Stimulated activated CD8-positive, alpha-beta memory T cell treated with anti-CD3 and anti-CD28 coated beads, Interleukin-7, amount 100 ng/mL, for 48 hours (primary cell): ENCODE data around the gene FAM120A.

Experiments
- DNase-seq, 2 donors: peaks; one replicate each; pipeline ENCODE4 v3.0.0-alpha.2; 2020; ENCODE audit warnings: low read depth in 1 of 2; ENCODE audit errors: extremely low read depth in 1 of 2

The FAM120A gene

GRCh38 chr9:93592643-93593021, 141.1 kb downstream of the FAM120A start:
- no peak for DNase-seq

DNA sequence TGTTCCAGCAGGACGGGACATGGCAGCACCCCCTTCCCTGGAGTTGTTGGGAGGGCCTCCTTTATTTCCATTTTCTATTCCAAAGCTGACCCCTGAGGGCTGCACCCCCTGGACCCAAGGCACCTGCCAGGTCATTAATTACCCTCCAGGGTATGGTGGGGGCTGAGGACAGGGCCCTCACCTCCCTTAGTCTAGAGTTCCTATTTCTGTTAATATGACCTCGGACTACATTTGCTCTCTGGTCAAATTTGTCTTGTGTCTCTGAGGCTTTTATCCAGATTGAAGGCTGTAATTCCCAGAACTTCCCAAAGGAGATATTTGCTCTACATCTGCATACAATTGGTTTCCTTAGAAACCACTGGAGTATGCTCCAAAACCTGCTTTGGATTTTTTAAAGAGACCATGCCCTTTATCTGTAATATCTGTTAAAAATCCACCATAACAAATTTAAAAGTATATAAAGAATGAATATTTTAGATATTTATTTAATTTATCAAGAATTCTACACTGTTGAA, 141.7 kb downstream of the FAM120A start:
- DNase-seq, result no peak

DNA sequence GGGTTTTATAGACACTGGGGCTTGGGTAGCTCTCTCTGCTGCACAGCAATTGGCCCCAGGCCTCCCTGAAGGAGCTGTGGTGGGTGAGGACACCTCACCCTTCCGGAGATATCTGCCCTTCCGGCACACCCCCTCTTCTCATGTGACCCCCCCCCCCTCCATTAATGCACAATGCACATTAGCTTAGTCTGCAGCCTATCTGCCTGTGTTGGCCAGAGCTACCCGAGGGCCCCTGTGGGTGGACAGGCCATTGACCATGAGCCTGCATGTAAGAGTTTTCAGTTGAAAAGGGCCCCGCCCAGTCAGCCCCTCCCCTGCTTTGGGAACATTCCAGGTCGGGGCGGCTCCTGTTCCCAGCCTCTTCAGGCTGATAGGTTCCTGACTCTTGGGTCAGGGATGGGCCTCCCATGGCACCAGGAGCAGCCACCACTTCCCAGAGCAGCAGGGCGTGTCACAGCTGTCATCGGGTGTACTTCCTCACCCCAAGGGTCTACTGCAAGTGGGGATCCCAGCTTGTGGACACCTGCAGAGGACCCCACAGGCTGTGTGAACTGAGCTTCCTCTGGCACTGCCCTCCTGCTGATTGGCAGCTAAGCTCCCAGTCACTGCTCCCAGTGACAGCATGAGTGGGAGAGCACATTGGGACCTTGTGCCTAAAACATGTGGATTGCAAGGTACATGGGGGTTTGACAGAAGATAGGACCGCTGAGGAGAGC, 142.7 kb downstream of the FAM120A start:
- DNase-seq, result no peak

GRCh38 chr9:93595461-93595860, 144.0 kb downstream of the FAM120A start:
- no peak for DNase-seq

DNA sequence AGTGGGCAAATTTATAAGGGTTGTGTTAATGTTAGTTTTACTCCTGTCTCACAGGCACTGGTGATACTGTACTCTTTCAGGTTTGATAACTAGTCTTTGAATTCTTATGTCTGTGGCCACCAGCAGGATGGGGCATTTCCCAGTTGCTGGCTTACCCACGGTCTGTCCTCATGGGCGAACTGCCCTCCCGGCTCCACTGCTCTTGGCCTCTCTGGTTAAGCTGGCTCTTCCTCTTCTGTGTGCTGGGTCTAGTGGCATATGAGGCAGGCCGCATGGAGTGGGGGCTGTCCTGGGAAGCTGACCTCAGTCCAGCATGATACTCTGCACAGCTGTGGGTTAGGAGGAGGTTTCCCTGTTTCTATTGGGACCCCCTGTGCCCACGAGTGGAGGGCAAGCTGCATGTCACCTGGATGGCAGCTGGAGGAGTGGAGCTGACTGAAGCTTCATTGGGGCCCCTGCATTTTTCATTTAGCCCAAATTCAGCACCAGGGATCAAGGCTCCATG, 144.4 kb downstream of the FAM120A start:
- no peak for DNase-seq

DNA sequence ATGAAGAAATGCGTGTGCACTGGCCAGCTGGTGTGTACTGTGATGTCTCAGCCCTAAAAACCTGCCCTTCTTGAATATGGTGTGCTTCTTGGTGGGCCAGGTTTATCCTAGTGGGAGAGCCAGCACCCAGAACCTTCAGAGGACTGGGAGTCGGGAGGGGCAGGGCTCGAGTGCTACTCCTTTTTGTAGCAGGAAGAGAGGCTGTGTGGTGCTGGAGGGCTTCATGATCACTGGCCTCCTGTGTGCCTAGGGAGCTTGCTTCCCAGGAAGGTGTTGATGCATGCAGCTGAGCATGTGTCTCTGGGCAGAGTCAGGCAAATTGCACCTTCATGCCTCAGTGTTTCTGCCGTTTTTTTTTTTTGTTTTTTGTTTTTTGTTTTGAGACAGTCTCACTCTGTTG, 144.9 kb downstream of the FAM120A start:
- no peak for DNase-seq

- no peak for DNase-seq
Observed at GRCh38 chr9:93597142-93597706, 145.7 kb downstream of the FAM120A start.

- no peak for DNase-seq
Observed at GRCh38 chr9:93597871-93598646, 146.6 kb downstream of the FAM120A start.

- no peak for DNase-seq
Observed at GRCh38 chr9:93598647-93599241, 147.3 kb downstream of the FAM120A start.

GRCh38 chr9:93599571-93600403, 148.3 kb downstream of the FAM120A start:
- DNase-seq, result no peak

- DNase-seq, result no peak
Observed at GRCh38 chr9:93600504-93600903, 149.0 kb downstream of the FAM120A start.

GRCh38 chr9:93601063-93601462, 149.6 kb downstream of the FAM120A start:
- DNase-seq, result no peak

DNA sequence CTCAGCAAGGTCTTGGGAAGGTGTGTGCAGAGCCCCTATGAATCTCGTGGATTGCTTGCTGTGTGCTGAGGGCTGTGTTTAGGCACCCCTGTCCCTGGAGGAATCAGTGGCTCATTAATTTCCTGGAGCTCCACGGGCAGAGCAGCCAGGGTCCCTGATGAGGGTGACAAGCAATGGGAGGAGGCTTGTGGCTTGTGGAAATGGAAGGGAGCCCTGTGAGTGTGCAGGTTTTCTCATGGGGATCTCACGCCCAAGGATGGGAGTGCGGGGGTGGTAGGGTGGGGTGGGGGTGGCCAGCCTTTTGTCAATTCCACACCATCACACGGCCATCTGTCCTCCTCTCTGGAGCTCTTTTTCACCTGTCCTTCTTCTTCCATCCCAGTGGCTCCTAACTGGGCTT, 150.2 kb downstream of the FAM120A start:
- DNase-seq, result no peak

GRCh38 chr9:93603011-93603410, 151.5 kb downstream of the FAM120A start:
- no peak for DNase-seq

GRCh38 chr9:93603906-93604326, 152.4 kb downstream of the FAM120A start:
- no peak for DNase-seq

GRCh38 chr9:93606187-93606586, 154.7 kb downstream of the FAM120A start:
- DNase-seq, result no peak

GRCh38 chr9:93610206-93610605, 158.7 kb downstream of the FAM120A start:
- DNase-seq, result no peak

GRCh38 chr9:93612052-93612795, 160.7 kb downstream of the FAM120A start:
- DNase-seq, result no peak

- no peak for DNase-seq
Observed at GRCh38 chr9:93612796-93613154, 161.3 kb downstream of the FAM120A start.

- DNase-seq, result no peak
Observed at GRCh38 chr9:93613174-93613573, 161.7 kb downstream of the FAM120A start.
